ENCODE results near the gene ADAM15. TPM values are rescaled to one million over a fixed set of nuclear protein-coding genes. Genes with fewer than 3 reads are reported as not detected.

ADAM15 gene
- total and polyA plus RNA-seq, 7 experiments from 2014 or later, result 5.8 to 53.7 (median 27.9) TPM

GRCh38 chr1:155032886-155033285 is 18.2 kb upstream of the ADAM15 start:
- no peaks in the 10 kb centered on the region for H3K27me3 ChIP-seq (ENCODE audit: control insufficient read depth in 2 of 2, insufficient read depth in 2 of 2, low read length in 2 of 2)
- no peaks in the 10 kb centered on the region for H3K36me3 ChIP-seq (ENCODE audit: control insufficient read depth in 2 of 3, insufficient read depth in 3 of 3, low read length in 3 of 3)
- no peaks in the 10 kb centered on the region for H3K9me3 Mint-ChIP-seq
- POLR2A ChIA-PET, result interaction anchor here (1.2 kb wide), 1 partner anchor 15 kb away, joined by 3 read pairs; no protein-coding TSS in a partner anchor
- no peaks in the 10 kb centered on the region for H3K36me3 Mint-ChIP-seq
- DNase-seq, result no peak
- peaks cover 0 to 2% (median 0%) of the 10 kb centered on the region in 7 donors for H3K4me1 Mint-ChIP-seq
- no peaks in the 10 kb centered on the region for H3K4me1 ChIP-seq (ENCODE audit: control insufficient read depth in 2 of 2, insufficient read depth in 2 of 2, low read length in 2 of 2)
- intact Hi-C loops (cut with micrococcal nuclease), result no loop called here
- CTCF ChIA-PET, result interaction anchor here (0.6 kb wide), 1 partner anchor 35 kb away, joined by 3 read pairs; no protein-coding TSS in a partner anchor
- H3K27ac Mint-ChIP-seq, result no peak overlapping the region
- no peaks in the 10 kb centered on the region for H3K9me3 ChIP-seq (ENCODE audit: control insufficient read depth in 2 of 3, low read length in 3 of 3)
- ATAC-seq, result no peak
- H3K4me3 ChIP-seq (ENCODE audit: low read length), result no peak overlapping the region
- no peak overlapping the region for H3K4me3 Mint-ChIP-seq
- H3K27ac ChIP-seq (ENCODE audit: low read depth, low read length), result no peak overlapping the region
- H3K27me3 Mint-ChIP-seq, result peaks cover 0 to 15% (median 0%) of the 10 kb centered on the region in 5 donors

- Mint-ChIP-seq H3K27ac (no peak within 1 kb of the TSS), H3K4me3 (no peak within 1 kb of the TSS), H3K4me1 (peaks cover 0 to 2% (median 0%) of the 10 kb centered on the region in 7 donors), H3K36me3 (no peaks in the 10 kb centered on the region), H3K27me3 (peaks cover 0 to 19% (median 0%) of the 10 kb centered on the region in 5 donors), H3K9me3 (no peaks in the 10 kb centered on the region)
- H3K27ac ChIP-seq (ENCODE audit: low read depth, low read length), result no peak within 1 kb of the TSS
- H3K4me1 ChIP-seq (ENCODE audit: control insufficient read depth in 2 of 2, insufficient read depth in 2 of 2, low read length in 2 of 2), result no peaks in the 10 kb centered on the region
- H3K36me3 ChIP-seq (ENCODE audit: control insufficient read depth in 2 of 3, insufficient read depth in 3 of 3, low read length in 3 of 3), result no peaks in the 10 kb centered on the region
- no peaks in the 10 kb centered on the region for H3K9me3 ChIP-seq (ENCODE audit: control insufficient read depth in 2 of 3, low read length in 3 of 3)
- ChIA-PET POLR2A (interaction anchor here (1.2 kb wide), 1 partner anchor 16 kb away, joined by 3 read pairs; no protein-coding TSS in a partner anchor), CTCF (no interaction called here)
- intact Hi-C loops (cut with micrococcal nuclease), result no loop called here
- no peak for ATAC-seq
- no peak for DNase-seq
- no peak within 1 kb of the TSS for H3K4me3 ChIP-seq (ENCODE audit: low read length)
- H3K27me3 ChIP-seq (ENCODE audit: control insufficient read depth in 2 of 2, insufficient read depth in 2 of 2, low read length in 2 of 2), result no peaks in the 10 kb centered on the region
These were observed 17.6 kb upstream of the ADAM15 start, which contains the start of the genes DCST1 and DCST2 for GRCh38 chr1:155033524-155033923. TSS of gene DCST1 (plus strand) at chr1:155033824. CDS start at chr1:155034037, 213 bp downstream. TSS of gene DCST2 (minus strand) at chr1:155033781. CDS start at chr1:155033701, 80 bp downstream.

GRCh38 chr1:155034318-155035208 is 16.6 kb upstream of the ADAM15 start:
- H3K27me3 Mint-ChIP-seq, result peaks cover 0 to 21% (median 0%) of the 10 kb centered on the region in 5 donors
- no peaks in the 10 kb centered on the region for H3K36me3 ChIP-seq (ENCODE audit: control insufficient read depth in 2 of 3, insufficient read depth in 3 of 3, low read length in 3 of 3)
- H3K4me3 ChIP-seq (ENCODE audit: low read length), result no peak overlapping the region
- no peak overlapping the region for H3K27ac ChIP-seq (ENCODE audit: low read depth, low read length)
- no peak overlapping the region for H3K27ac Mint-ChIP-seq
- no peaks in the 10 kb centered on the region for H3K9me3 ChIP-seq (ENCODE audit: control insufficient read depth in 2 of 3, low read length in 3 of 3)
- POLR2A ChIA-PET, result interaction anchor here (0.5 kb wide), 1 partner anchor 215 kb away, joined by 3 read pairs; no protein-coding TSS in a partner anchor
- intact Hi-C loops (cut with micrococcal nuclease), result no loop called here
- ATAC-seq (no peak), DNase-seq (no peak)
- H3K9me3 Mint-ChIP-seq, result no peaks in the 10 kb centered on the region
- H3K36me3 Mint-ChIP-seq, result no peaks in the 10 kb centered on the region
- no peak overlapping the region for H3K4me3 Mint-ChIP-seq
- H3K27me3 ChIP-seq (ENCODE audit: control insufficient read depth in 2 of 2, insufficient read depth in 2 of 2, low read length in 2 of 2), result no peaks in the 10 kb centered on the region
- CTCF ChIA-PET, result no interaction called here
- no peaks in the 10 kb centered on the region for H3K4me1 ChIP-seq (ENCODE audit: control insufficient read depth in 2 of 2, insufficient read depth in 2 of 2, low read length in 2 of 2)
- peaks cover 0 to 4% (median 0%) of the 10 kb centered on the region in 7 donors for H3K4me1 Mint-ChIP-seq

- no peak overlapping the region for H3K27ac ChIP-seq (ENCODE audit: low read depth, low read length)
- POLR2A ChIA-PET, result no interaction called here
- CTCF ChIA-PET, result interaction anchor here (1.1 kb wide), 1 partner anchor 9 kb away, joined by 4 read pairs; no protein-coding TSS in a partner anchor
- H3K36me3 Mint-ChIP-seq, result no peaks in the 10 kb centered on the region
- DNase-seq (no peak), ATAC-seq (no peak)
- H3K36me3 ChIP-seq (ENCODE audit: control insufficient read depth in 2 of 3, insufficient read depth in 3 of 3, low read length in 3 of 3), result no peaks in the 10 kb centered on the region
- no peaks in the 10 kb centered on the region for H3K9me3 Mint-ChIP-seq
- H3K4me3 Mint-ChIP-seq, result no peak overlapping the region
- H3K4me1 Mint-ChIP-seq, result peaks cover 0 to 4% (median 0%) of the 10 kb centered on the region in 7 donors
- intact Hi-C loops (cut with micrococcal nuclease), result no loop called here
- no peak overlapping the region for H3K4me3 ChIP-seq (ENCODE audit: low read length)
- H3K4me1 ChIP-seq (ENCODE audit: control insufficient read depth in 2 of 2, insufficient read depth in 2 of 2, low read length in 2 of 2), result no peaks in the 10 kb centered on the region
- no peak overlapping the region for H3K27ac Mint-ChIP-seq
- H3K9me3 ChIP-seq (ENCODE audit: control insufficient read depth in 2 of 3, low read length in 3 of 3), result no peaks in the 10 kb centered on the region
- H3K27me3 Mint-ChIP-seq, result peaks cover 0 to 24% (median 0%) of the 10 kb centered on the region in 5 donors
- H3K27me3 ChIP-seq (ENCODE audit: control insufficient read depth in 2 of 2, insufficient read depth in 2 of 2, low read length in 2 of 2), result no peaks in the 10 kb centered on the region
These were observed 15.2 kb upstream of the ADAM15 start for GRCh38 chr1:155035936-155036335.

GRCh38 chr1:155037043-155037442 is 14.1 kb upstream of the ADAM15 start:
- POLR2A ChIA-PET, result no interaction called here
- H3K27ac Mint-ChIP-seq, result no peak overlapping the region

GRCh38 chr1:155037851-155038441 is 13.2 kb upstream of the ADAM15 start:
- CTCF ChIA-PET, result interaction anchor here (1.0 kb wide), 1 partner anchor 41 kb away, joined by 3 read pairs; no protein-coding TSS in a partner anchor
- DNase-seq (no peak), ATAC-seq (no peak)
- no peak overlapping the region for H3K4me3 ChIP-seq (ENCODE audit: low read length)
- POLR2A ChIA-PET, result no interaction called here
- peak overlapping the region in 1 of 9 donors; percentile 59 for H3K27ac Mint-ChIP-seq
- no peaks in the 10 kb centered on the region for H3K9me3 ChIP-seq (ENCODE audit: control insufficient read depth in 2 of 3, low read length in 3 of 3)
- no peaks in the 10 kb centered on the region for H3K27me3 ChIP-seq (ENCODE audit: control insufficient read depth in 2 of 2, insufficient read depth in 2 of 2, low read length in 2 of 2)
- no peaks in the 10 kb centered on the region for H3K36me3 Mint-ChIP-seq
- H3K36me3 ChIP-seq (ENCODE audit: control insufficient read depth in 2 of 3, insufficient read depth in 3 of 3, low read length in 3 of 3), result no peaks in the 10 kb centered on the region
- no peak overlapping the region for H3K27ac ChIP-seq (ENCODE audit: low read depth, low read length)
- intact Hi-C loops (cut with micrococcal nuclease), result no loop called here
- H3K4me3 Mint-ChIP-seq, result no peak overlapping the region
- no peaks in the 10 kb centered on the region for H3K9me3 Mint-ChIP-seq
- peaks cover 0 to 4% (median 0%) of the 10 kb centered on the region in 7 donors for H3K4me1 Mint-ChIP-seq
- H3K4me1 ChIP-seq (ENCODE audit: control insufficient read depth in 2 of 2, insufficient read depth in 2 of 2, low read length in 2 of 2), result no peaks in the 10 kb centered on the region
- H3K27me3 Mint-ChIP-seq, result peaks cover 0 to 25% (median 0%) of the 10 kb centered on the region in 5 donors

More at GRCh38 chr1:155037043-155037442, 14.1 kb upstream of the ADAM15 start:
- Mint-ChIP-seq H3K4me1 (peaks cover 0 to 4% (median 0%) of the 10 kb centered on the region in 7 donors), H3K4me3 (no peak overlapping the region), H3K9me3 (no peaks in the 10 kb centered on the region), H3K27me3 (peaks cover 0 to 25% (median 0%) of the 10 kb centered on the region in 5 donors), H3K36me3 (no peaks in the 10 kb centered on the region)
- no peaks in the 10 kb centered on the region for H3K27me3 ChIP-seq (ENCODE audit: control insufficient read depth in 2 of 2, insufficient read depth in 2 of 2, low read length in 2 of 2)
- DNase-seq (no peak), ATAC-seq (no peak)
- H3K9me3 ChIP-seq (ENCODE audit: control insufficient read depth in 2 of 3, low read length in 3 of 3), result no peaks in the 10 kb centered on the region
- intact Hi-C loops (cut with micrococcal nuclease), result no loop called here
- no peak overlapping the region for H3K4me3 ChIP-seq (ENCODE audit: low read length)
- H3K36me3 ChIP-seq (ENCODE audit: control insufficient read depth in 2 of 3, insufficient read depth in 3 of 3, low read length in 3 of 3), result no peaks in the 10 kb centered on the region
- CTCF ChIA-PET, result interaction anchor here (1.2 kb wide), 1 partner anchor 54 kb away, joined by 4 read pairs; no protein-coding TSS in a partner anchor
- no peak overlapping the region for H3K27ac ChIP-seq (ENCODE audit: low read depth, low read length)
- no peaks in the 10 kb centered on the region for H3K4me1 ChIP-seq (ENCODE audit: control insufficient read depth in 2 of 2, insufficient read depth in 2 of 2, low read length in 2 of 2)
